Vagina (tissue), 2 donors: ENCODE measurements around the gene MAGOH.

ENCODE experiments used
- CTCF ChIP-seq, 3 experiments: fragments of 450-650 bp in 2 of 3; fragments of 200-600 bp in 1 of 3; sonication (generic) in 1 of 3; IDR thresholded peaks; one replicate each; pipeline ENCODE4 v1.5.1; 2017 to 2019; ENCODE audit warnings: antibody characterized with exemption in 3 of 3, mild to moderate bottlenecking in 2 of 3, moderate library complexity in 2 of 3
- POLR2A ChIP-seq, 2 donors: fragments of 450-650 bp; IDR thresholded peaks; one replicate each; pipeline ENCODE4 v1.6.1; 2017; ENCODE audit warnings: antibody characterized with exemption in 2 of 2, mild to moderate bottlenecking in 2 of 2, moderate library complexity in 2 of 2

GRCh38 chr1:53219711-53220110 lies 18.6 kb downstream of the MAGOH start:
- TF ChIP-seq POLR2A (IDR thresholded peaks at IDR 0.05) (no peak), CTCF (IDR thresholded peaks at IDR 0.05) (no peak)
